Measurements from ENCODE around the gene PARP4. TPM values are rescaled to one million over a fixed set of nuclear protein-coding genes. Genes with fewer than 3 reads are reported as not detected.
"Not testable (repeated sequence)": the region's sequence is repeated elsewhere in the genome, so short reads cannot be mapped to it uniquely, and the experiment has no call there.

Gene PARP4
- total RNA-seq, 1 donor from 2014 or later: 30.3 TPM

- TF ChIP-seq CTCF (conservative IDR thresholded peaks at IDR 0.05): no peak
- no peak overlapping the region for H3K4me3 Mint-ChIP-seq
- no peaks in the 10 kb centered on the region for H3K9me3 Mint-ChIP-seq
- H3K27me3 Mint-ChIP-seq: peaks cover 7% of the 10 kb centered on the region
- no peak overlapping the region for H3K27ac Mint-ChIP-seq
- H3K36me3 Mint-ChIP-seq: no peaks in the 10 kb centered on the region
- no peak for DNase-seq (ENCODE audit: extremely low spot score, unreplicated experiment)
- no peaks in the 10 kb centered on the region for H3K4me1 Mint-ChIP-seq (ENCODE audit: unreplicated experiment)
Observed at GRCh38 chr13:24385902-24386301, 126.7 kb downstream of the PARP4 start.

- H3K36me3 Mint-ChIP-seq; H3K4me1 Mint-ChIP-seq (ENCODE audit: unreplicated experiment); H3K4me3 Mint-ChIP-seq; H3K27ac Mint-ChIP-seq; DNase-seq (ENCODE audit: extremely low spot score, unreplicated experiment); H3K9me3 Mint-ChIP-seq; H3K27me3 Mint-ChIP-seq: not testable (repeated sequence)
Observed at GRCh38 chr13:24384946-24385345, 127.6 kb downstream of the PARP4 start.

- not testable (repeated sequence) for H3K4me1 Mint-ChIP-seq (ENCODE audit: unreplicated experiment); H3K4me3 Mint-ChIP-seq; DNase-seq (ENCODE audit: extremely low spot score, unreplicated experiment); H3K27me3 Mint-ChIP-seq; H3K9me3 Mint-ChIP-seq; H3K27ac Mint-ChIP-seq; H3K36me3 Mint-ChIP-seq
Observed at GRCh38 chr13:24384091-24384490, 128.5 kb downstream of the PARP4 start.

- no peak overlapping the region for H3K4me3 Mint-ChIP-seq
- H3K9me3 Mint-ChIP-seq: no peaks in the 10 kb centered on the region
- DNase-seq (ENCODE audit: extremely low spot score, unreplicated experiment): no peak
- H3K4me1 Mint-ChIP-seq (ENCODE audit: unreplicated experiment): no peaks in the 10 kb centered on the region
- no peak overlapping the region for H3K27ac Mint-ChIP-seq
- peaks cover 7% of the 10 kb centered on the region for H3K27me3 Mint-ChIP-seq
- no peaks in the 10 kb centered on the region for H3K36me3 Mint-ChIP-seq
- no peak for TF ChIP-seq CTCF (conservative IDR thresholded peaks at IDR 0.05)
Observed at GRCh38 chr13:24381541-24382265, 130.9 kb downstream of the PARP4 start.

- not testable (repeated sequence) for H3K36me3 Mint-ChIP-seq; H3K27ac Mint-ChIP-seq; DNase-seq (ENCODE audit: extremely low spot score, unreplicated experiment); H3K9me3 Mint-ChIP-seq; H3K4me3 Mint-ChIP-seq; H3K4me1 Mint-ChIP-seq (ENCODE audit: unreplicated experiment); H3K27me3 Mint-ChIP-seq
Observed at GRCh38 chr13:24380881-24381280, 131.7 kb downstream of the PARP4 start.

- not testable (repeated sequence) for H3K9me3 Mint-ChIP-seq; DNase-seq (ENCODE audit: extremely low spot score, unreplicated experiment); H3K4me3 Mint-ChIP-seq; H3K27me3 Mint-ChIP-seq; H3K4me1 Mint-ChIP-seq (ENCODE audit: unreplicated experiment); H3K36me3 Mint-ChIP-seq; H3K27ac Mint-ChIP-seq
Observed at GRCh38 chr13:24380227-24380626, 132.4 kb downstream of the PARP4 start.

GRCh38 chr13:24371273-24371672 lies 141.3 kb downstream of the PARP4 start:
- H3K27me3 Mint-ChIP-seq; H3K27ac Mint-ChIP-seq; H3K4me1 Mint-ChIP-seq (ENCODE audit: unreplicated experiment); H3K4me3 Mint-ChIP-seq; H3K36me3 Mint-ChIP-seq; H3K9me3 Mint-ChIP-seq; DNase-seq (ENCODE audit: extremely low spot score, unreplicated experiment): not testable (repeated sequence)

Other genes with a start within 250 kb of the PARP4 start
- not detected in 2 replicates for gene C1QTNF9, start 203.2 kb downstream of the PARP4 start, total RNA-seq (ENCODE audit: low replicate concordance)
- 19.0 and 23.6 TPM in 2 replicates for gene ATP12A, start 167.6 kb upstream of the PARP4 start, total RNA-seq (ENCODE audit: low replicate concordance)